DND-41 (cell line): ENCODE data around the gene DPY19L1.
"Not testable (repeated sequence)": the region's sequence is repeated elsewhere in the genome, so short reads cannot be mapped to it uniquely, and the experiment has no call there.

ENCODE experiments used
- CTCF ChIP-seq: IDR thresholded peaks from 2 replicates; pipeline ENCODE4 v1.5.1; 2012; ENCODE audit warnings: borderline replicate concordance, low read length, moderate library complexity, mild to moderate bottlenecking; ENCODE audit not compliant: poor library complexity, severe bottlenecking; ENCODE audit errors: extremely low read depth
- EZH2 ChIP-seq: IDR thresholded peaks from 3 replicates; pipeline ENCODE4 v1.6.1; 2012; ENCODE audit warnings: borderline replicate concordance, low read depth, mild to moderate bottlenecking, moderate library complexity, low read length, inconsistent platforms; ENCODE audit not compliant: severe bottlenecking

GRCh38 chr7:35047263-35047911 lies 10.1 kb upstream of the DPY19L1 start:
- not testable (repeated sequence) for TF ChIP-seq CTCF, EZH2
